Measurements from ENCODE around the gene INSR.

Gene INSR

GRCh38 chr19:7139095-7139494 is 155.1 kb downstream of the INSR start:
- Histone ChIP-seq H3K4me3 (ENCODE audit: low read depth in 1 of 2, low read length in 1 of 2) (no peak overlapping the region), H3K36me3 (peaks cover 44% of the 10 kb centered on the region), H3K27me3 (no peaks in the 10 kb centered on the region), H3K9me3 (no peaks in the 10 kb centered on the region), H3K27ac (no peak overlapping the region), H3K4me1 (ENCODE audit: control insufficient read depth in 1 of 2, insufficient read depth in 1 of 2, low read depth in 1 of 2, low read length in 1 of 2) (no peaks in the 10 kb centered on the region)
- TF ChIP-seq, protein P1, sequence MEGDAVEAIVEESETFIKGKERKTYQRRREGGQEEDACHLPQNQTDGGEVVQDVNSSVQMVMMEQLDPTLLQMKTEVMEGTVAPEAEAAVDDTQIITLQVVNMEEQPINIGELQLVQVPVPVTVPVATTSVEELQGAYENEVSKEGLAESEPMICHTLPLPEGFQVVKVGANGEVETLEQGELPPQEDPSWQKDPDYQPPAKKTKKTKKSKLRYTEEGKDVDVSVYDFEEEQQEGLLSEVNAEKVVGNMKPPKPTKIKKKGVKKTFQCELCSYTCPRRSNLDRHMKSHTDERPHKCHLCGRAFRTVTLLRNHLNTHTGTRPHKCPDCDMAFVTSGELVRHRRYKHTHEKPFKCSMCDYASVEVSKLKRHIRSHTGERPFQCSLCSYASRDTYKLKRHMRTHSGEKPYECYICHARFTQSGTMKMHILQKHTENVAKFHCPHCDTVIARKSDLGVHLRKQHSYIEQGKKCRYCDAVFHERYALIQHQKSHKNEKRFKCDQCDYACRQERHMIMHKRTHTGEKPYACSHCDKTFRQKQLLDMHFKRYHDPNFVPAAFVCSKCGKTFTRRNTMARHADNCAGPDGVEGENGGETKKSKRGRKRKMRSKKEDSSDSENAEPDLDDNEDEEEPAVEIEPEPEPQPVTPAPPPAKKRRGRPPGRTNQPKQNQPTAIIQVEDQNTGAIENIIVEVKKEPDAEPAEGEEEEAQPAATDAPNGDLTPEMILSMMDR (IDR thresholded peaks at IDR 0.05): no peak

- peaks cover 44% of the 10 kb centered on the region for H3K36me3 ChIP-seq
- no peak overlapping the region for H3K4me3 ChIP-seq (ENCODE audit: low read depth in 1 of 2, low read length in 1 of 2)
- no peak overlapping the region for H3K27ac ChIP-seq
- TF ChIP-seq, protein P1 (IDR thresholded peaks at IDR 0.05): no peak
- H3K4me1 ChIP-seq (ENCODE audit: control insufficient read depth in 1 of 2, insufficient read depth in 1 of 2, low read depth in 1 of 2, low read length in 1 of 2): no peaks in the 10 kb centered on the region
- no peaks in the 10 kb centered on the region for H3K27me3 ChIP-seq
- H3K9me3 ChIP-seq: no peaks in the 10 kb centered on the region
These were observed 155.8 kb downstream of the INSR start for GRCh38 chr19:7138402-7138801.

- Histone ChIP-seq H3K4me3 (ENCODE audit: low read depth in 1 of 2, low read length in 1 of 2) (no peak overlapping the region), H3K4me1 (ENCODE audit: control insufficient read depth in 1 of 2, insufficient read depth in 1 of 2, low read depth in 1 of 2, low read length in 1 of 2) (no peaks in the 10 kb centered on the region), H3K27me3 (no peaks in the 10 kb centered on the region), H3K36me3 (peaks cover 33% of the 10 kb centered on the region), H3K27ac (no peak overlapping the region), H3K9me3 (no peaks in the 10 kb centered on the region)
- TF ChIP-seq, protein P1 (IDR thresholded peaks at IDR 0.05): no peak
These were observed 157.1 kb downstream of the INSR start for GRCh38 chr19:7137120-7137519.

GRCh38 chr19:7132054-7132453 is 162.2 kb downstream of the INSR start:
- TF ChIP-seq, protein P1 (IDR thresholded peaks at IDR 0.05): no peak
- Histone ChIP-seq H3K27me3 (no peaks in the 10 kb centered on the region), H3K4me1 (ENCODE audit: control insufficient read depth in 1 of 2, insufficient read depth in 1 of 2, low read depth in 1 of 2, low read length in 1 of 2) (no peaks in the 10 kb centered on the region), H3K9me3 (no peaks in the 10 kb centered on the region), H3K27ac (no peak overlapping the region), H3K4me3 (ENCODE audit: low read depth in 1 of 2, low read length in 1 of 2) (no peak overlapping the region), H3K36me3 (peaks cover 35% of the 10 kb centered on the region)

DNA sequence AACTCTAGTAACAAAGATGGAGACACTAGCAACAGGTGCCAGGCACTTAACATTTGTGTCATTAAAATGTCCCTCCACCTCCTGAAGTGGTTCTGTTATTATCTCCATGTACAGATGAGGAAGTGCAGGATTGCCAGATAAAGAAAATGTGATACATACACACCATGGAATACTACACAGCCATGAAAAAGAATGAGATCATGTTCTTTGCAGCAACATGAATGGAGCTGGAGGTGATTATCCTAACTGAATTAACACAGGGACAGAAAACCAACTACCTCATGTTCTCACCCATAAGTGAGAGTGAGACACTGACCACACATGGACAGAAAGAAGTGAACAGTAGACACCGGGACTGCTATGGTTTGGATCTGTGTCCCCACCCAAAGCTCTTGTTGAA is 164.2 kb downstream of the INSR start:
- H3K9me3 ChIP-seq: peaks cover 6% of the 10 kb centered on the region
- H3K36me3 ChIP-seq: peaks cover 55% of the 10 kb centered on the region
- no peak overlapping the region for H3K27ac ChIP-seq
- no peaks in the 10 kb centered on the region for H3K4me1 ChIP-seq (ENCODE audit: control insufficient read depth in 1 of 2, insufficient read depth in 1 of 2, low read depth in 1 of 2, low read length in 1 of 2)
- no peaks in the 10 kb centered on the region for H3K27me3 ChIP-seq
- TF ChIP-seq, protein P1 (IDR thresholded peaks at IDR 0.05): no peak
- H3K4me3 ChIP-seq (ENCODE audit: low read depth in 1 of 2, low read length in 1 of 2): no peak overlapping the region

DNA sequence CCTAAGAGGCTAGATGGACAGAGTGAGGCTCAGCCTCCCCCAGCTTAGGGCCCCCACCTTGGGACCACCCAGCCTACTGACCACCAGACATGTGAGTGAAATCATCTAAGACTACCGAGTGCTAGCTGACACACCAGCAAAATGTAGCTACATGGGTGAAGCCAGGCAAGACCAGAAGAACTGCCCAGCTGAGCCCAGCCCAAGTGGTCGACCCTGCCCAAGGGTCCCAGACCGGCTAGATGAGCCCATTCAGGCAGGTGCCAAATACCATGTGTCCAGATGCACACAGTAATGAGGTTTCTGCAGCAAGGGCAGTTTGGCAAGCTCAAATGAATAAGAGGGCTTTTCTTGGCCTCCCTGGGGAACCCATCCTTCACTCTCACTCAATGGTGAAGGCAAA is 168.1 kb downstream of the INSR start:
- no peak overlapping the region for H3K4me3 ChIP-seq (ENCODE audit: low read depth in 1 of 2, low read length in 1 of 2)
- no peaks in the 10 kb centered on the region for H3K27me3 ChIP-seq

More for the DNA sequence above, 168.1 kb downstream of the INSR start:
- peaks cover 65% of the 10 kb centered on the region for H3K36me3 ChIP-seq
- H3K9me3 ChIP-seq: peaks cover 6% of the 10 kb centered on the region
- H3K27ac ChIP-seq: no peak overlapping the region
- no peaks in the 10 kb centered on the region for H3K4me1 ChIP-seq (ENCODE audit: control insufficient read depth in 1 of 2, insufficient read depth in 1 of 2, low read depth in 1 of 2, low read length in 1 of 2)
- TF ChIP-seq, protein P1 (IDR thresholded peaks at IDR 0.05): no peak
